ENCODE results near the gene SORT1. TPM values are rescaled to one million over a fixed set of nuclear protein-coding genes. Genes with fewer than 3 reads are reported as not detected.
A peak's percentile ranks its signal among the peaks of the same experiment; 100 is the strongest.

SORT1 gene
- total and polyA plus RNA-seq, 2 of the 13 experiments (the other 11 are each of a cell fraction or from before 2014, with no cell fraction given), result 32.4 to 93.0 TPM

GRCh38 chr1:109391626-109392025 lies 6.1 kb downstream of the SORT1 start:
- in situ Hi-C loops (cut with HindIII; ENCODE audit: extremely low pct_ligation_motif_present, low pct_unique_long_range_greater_than_20kb) (no loop called here), intact Hi-C loops (cut with micrococcal nuclease; ENCODE audit: unreplicated experiment) (loop anchor here (2.0 to 10.0 kb wide), 3 partner anchors 21 to 297 kb away; partner anchors contain the start of genes PSRC1 and TMEM167B)
- no peaks in the 10 kb centered on the region for H3K27me3 ChIP-seq (ENCODE audit: control insufficient read depth in 1 of 2, insufficient read depth in 2 of 2, low read length in 2 of 2)
- H3K9me3 ChIP-seq (ENCODE audit: low read length), result no peaks in the 10 kb centered on the region
- no TSS peak for BruUV-seq (replicated peaks)
- peaks cover 94% of the 10 kb centered on the region for H3K4me1 ChIP-seq (ENCODE audit: insufficient read depth, low read length)
- H3K9ac ChIP-seq (ENCODE audit: insufficient read depth, low read depth, low read length), result peak overlapping the region; percentile 63; the same call in 1 of the 2 replicates
- TF ChIP-seq, protein P1, sequence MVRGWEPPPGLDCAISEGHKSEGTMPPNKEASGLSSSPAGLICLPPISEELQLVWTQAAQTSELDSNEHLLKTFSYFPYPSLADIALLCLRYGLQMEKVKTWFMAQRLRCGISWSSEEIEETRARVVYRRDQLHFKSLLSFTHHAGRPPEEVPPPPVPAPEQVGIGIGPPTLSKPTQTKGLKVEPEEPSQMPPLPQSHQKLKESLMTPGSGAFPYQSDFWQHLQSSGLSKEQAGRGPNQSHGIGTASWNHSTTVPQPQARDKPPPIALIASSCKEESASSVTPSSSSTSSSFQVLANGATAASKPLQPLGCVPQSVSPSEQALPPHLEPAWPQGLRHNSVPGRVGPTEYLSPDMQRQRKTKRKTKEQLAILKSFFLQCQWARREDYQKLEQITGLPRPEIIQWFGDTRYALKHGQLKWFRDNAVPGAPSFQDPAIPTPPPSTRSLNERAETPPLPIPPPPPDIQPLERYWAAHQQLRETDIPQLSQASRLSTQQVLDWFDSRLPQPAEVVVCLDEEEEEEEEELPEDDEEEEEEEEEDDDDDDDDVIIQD (CRISPR knock-in tag; IDR thresholded peaks at IDR 0.05; ENCODE audit: low read depth), result no peak
- TF ChIP-seq ZNF660 (CRISPR knock-in tag; IDR thresholded peaks at IDR 0.05; ENCODE audit: borderline replicate concordance, low read depth) (no peak), FOXP4 (CRISPR knock-in tag; IDR thresholded peaks at IDR 0.05) (no peak), HINFP (CRISPR knock-in tag; IDR thresholded peaks at IDR 0.05; ENCODE audit: low read depth) (no peak), TCF7 (IDR thresholded peaks at IDR 0.05; ENCODE audit: low read depth) (no peak), AHR (CRISPR knock-in tag; IDR thresholded peaks at IDR 0.05) (no peak), ZNF788 (CRISPR knock-in tag; IDR thresholded peaks at IDR 0.05; ENCODE audit: borderline replicate concordance) (no peak)
- TF ChIP-seq, protein P2, sequence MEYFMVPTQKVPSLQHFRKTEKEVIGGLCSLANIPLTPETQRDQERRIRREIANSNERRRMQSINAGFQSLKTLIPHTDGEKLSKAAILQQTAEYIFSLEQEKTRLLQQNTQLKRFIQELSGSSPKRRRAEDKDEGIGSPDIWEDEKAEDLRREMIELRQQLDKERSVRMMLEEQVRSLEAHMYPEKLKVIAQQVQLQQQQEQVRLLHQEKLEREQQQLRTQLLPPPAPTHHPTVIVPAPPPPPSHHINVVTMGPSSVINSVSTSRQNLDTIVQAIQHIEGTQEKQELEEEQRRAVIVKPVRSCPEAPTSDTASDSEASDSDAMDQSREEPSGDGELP (IDR thresholded peaks at IDR 0.05; ENCODE audit: borderline replicate concordance, low read depth), result no peak
- no peaks in the 10 kb centered on the region for H4K20me1 ChIP-seq (ENCODE audit: insufficient read depth, low read length)
- FAIRE-seq, result no peak
- H3K36me3 ChIP-seq (replicated peaks in 1 of 2; ENCODE audit: control insufficient read depth in 1 of 2, insufficient read depth in 2 of 2, low read length in 2 of 2), result peaks cover 0 to 8% of the 10 kb centered on the region in 2 experiments; a peak in 2 of 5 replicates
- peak overlapping the region; percentile 84 for H3K27ac ChIP-seq (ENCODE audit: extremely low read length, insufficient read depth, low read length)
- no peak for DNase-seq (ENCODE audit: low spot score)
- H3K79me2 ChIP-seq (ENCODE audit: insufficient read depth, low read length), result peaks cover 88% of the 10 kb centered on the region
- H2AFZ ChIP-seq (ENCODE audit: low read length), result no peak overlapping the region
- H3K4me2 ChIP-seq (ENCODE audit: low read depth, low read length), result peak overlapping the region; percentile 82
- H3K4me3 ChIP-seq (replicated peaks in 1 of 3; ENCODE audit: insufficient read depth in 1 of 3, low read depth in 2 of 3, low read length in 3 of 3), result peak overlapping the region; percentile 31 to 62 (median 51); a peak in 4 of 6 replicates
- CTCF ChIA-PET (ENCODE audit: low intra/inter-chr PET ratio, low total read pairs), result no interaction called here
- POLR2A ChIA-PET, result interaction anchor here (2.3 to 3.3 kb wide), 3 partner anchors 18 to 109 kb away, joined by 6 to 22 read pairs (median 21); partner anchors contain the start of gene PSRC1
- no peak for ATAC-seq
